VCaP (cell line): ENCODE data around the gene DIP2B.
"Not testable (repeated sequence)": the region's sequence is repeated elsewhere in the genome, so short reads cannot be mapped to it uniquely, and the experiment has no call there.

Source experiments
- H3K27ac ChIP-seq: fragments of 450-650 bp; 2 replicates; pipeline ENCODE4 v1.5.1; 2017
- CTCF ChIP-seq: fragments of 450-650 bp; conservative IDR thresholded peaks from 2 replicates; pipeline ENCODE4 v1.5.1; 2017; ENCODE audit warnings: mild to moderate bottlenecking, moderate library complexity

Gene DIP2B

GRCh38 chr12:50520416-50521207 lies 15.8 kb downstream of the DIP2B start:
- no peak for TF ChIP-seq CTCF
- peak overlapping the region; percentile 32; the same call in 1 of the 2 replicates for H3K27ac ChIP-seq

GRCh38 chr12:50521781-50522180 lies 17.0 kb downstream of the DIP2B start:
- not testable (repeated sequence) for H3K27ac ChIP-seq

DNA sequence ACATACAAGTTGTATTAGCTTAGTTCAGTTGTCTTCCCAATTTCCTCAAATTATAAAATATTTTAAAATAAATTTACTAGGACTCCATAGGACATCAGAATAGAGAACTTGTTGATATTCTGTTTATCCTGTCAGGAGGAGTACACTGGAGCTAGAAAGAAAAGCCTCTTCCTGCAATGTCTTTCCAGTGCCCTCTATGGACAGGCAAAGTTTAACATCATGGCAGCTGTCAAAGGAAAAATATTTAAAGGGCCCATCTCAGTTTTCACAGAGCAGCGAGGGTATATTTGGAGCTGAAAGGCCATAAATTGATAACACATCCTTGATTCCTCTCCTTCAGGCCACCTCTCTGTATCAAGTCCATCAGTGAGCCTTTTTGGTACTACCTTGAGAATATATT lies 19.0 kb downstream of the DIP2B start:
- 0 out of 2 replicates have a peak, but pooled peaks have one; percentile 13 for TF ChIP-seq CTCF
- H3K27ac ChIP-seq: no peak overlapping the region

DNA sequence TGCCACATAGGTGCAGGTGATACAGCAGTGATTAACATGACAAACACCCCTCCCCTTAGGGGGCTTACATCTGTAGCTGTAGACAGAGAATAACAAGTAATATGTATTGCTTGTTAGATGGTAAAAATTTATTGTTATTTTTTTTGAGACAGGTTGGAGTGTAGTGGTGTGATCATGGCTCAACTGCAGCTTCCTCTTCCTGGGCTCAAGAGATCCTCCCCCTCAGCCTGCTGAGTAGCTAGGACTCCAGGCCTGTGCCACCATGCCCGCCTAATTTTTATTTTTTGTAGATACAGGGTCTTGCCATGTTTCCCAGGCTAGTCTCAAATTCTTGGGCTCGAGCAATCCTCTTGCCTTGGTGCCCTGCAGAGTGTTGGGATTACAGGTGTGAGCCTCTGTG lies 19.8 kb downstream of the DIP2B start:
- TF ChIP-seq CTCF: no peak
- no peak overlapping the region for H3K27ac ChIP-seq

- peak overlapping the region; percentile 100 for H3K27ac ChIP-seq
- TF ChIP-seq CTCF: no peak
Measured at GRCh38 chr12:50525422-50525821, 20.6 kb downstream of the DIP2B start.

DNA sequence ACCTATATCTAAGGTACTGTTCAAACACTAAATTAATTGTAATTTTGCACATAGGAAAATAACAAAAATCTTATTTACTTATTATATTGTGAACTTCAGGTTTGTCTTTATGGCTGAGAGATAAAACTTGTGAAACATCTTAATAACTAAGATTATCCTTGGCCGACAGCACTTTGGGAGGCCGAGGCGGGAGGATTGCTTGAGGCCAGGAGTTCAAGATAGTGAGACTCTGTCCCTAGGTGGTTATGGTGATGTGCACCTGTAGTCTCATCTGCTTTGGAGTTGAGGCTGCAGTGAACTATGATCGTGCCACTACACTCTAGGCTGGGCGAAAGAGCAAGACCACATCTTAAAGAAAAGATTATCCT lies 22.6 kb downstream of the DIP2B start:
- H3K27ac ChIP-seq: peak overlapping the region; percentile 100
- no peak for TF ChIP-seq CTCF

- peak overlapping the region; percentile 100 for H3K27ac ChIP-seq
- TF ChIP-seq CTCF: no peak
Measured at GRCh38 chr12:50528800-50529199, 24.0 kb downstream of the DIP2B start.

DNA sequence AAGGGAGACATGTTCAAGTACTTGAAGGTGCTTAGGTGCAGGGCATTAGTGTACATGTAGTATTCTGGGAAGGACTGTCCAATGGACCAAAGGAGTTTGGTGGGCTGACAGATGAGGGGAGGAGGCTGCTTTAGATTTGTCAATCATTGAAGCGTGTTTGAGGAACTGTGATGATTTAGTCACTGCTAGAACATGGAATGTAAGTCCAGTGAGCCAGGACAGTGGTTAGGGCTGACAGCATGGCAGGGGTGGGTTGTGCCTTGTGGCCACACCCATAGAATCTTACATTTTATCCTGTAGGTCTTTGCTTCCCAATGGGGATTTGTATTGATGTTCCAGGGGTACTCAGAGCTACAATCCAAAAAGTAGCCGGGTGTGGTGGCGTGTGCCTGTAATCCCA lies 24.6 kb downstream of the DIP2B start:
- TF ChIP-seq CTCF: no peak
- H3K27ac ChIP-seq: peak overlapping the region; percentile 100
